ENCODE results near the gene GLO1.

Gene GLO1

DNA sequence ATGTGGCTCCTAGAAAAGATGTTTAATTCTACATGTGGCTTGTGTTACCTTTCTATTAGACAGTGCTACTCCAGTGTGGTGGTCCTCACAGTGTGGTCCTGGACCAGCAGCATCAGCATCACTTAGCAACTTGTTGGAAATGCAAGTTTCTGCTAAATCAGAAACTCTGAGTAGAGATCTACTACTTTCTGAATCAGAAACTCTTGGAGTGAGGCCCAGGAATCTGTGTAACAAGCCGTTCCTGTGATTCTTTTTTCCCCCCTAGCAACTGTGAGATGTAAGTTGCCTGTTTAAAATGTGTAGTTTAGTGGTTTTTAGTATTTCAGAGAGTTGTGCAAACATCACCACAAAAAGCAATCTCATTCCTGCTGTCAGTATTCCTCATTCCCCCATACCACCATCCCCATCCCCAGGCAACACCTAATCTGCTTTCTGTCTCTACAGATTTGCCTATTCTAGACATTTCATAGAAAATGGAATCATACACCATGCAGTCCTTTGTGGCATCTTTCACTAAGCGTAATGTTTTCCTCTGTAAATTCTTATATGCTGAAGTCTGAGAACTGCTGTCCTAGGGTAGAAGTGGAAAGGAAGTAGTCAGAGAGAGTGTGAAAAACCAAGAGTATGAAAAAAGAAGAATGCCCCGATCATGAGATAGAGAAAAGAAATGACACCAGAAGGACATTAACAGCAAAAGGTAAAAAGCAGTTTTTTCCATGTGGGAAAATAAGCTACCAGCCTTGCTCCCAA lies 44.4 kb downstream of the GLO1 start:
- DNase-seq = no peak

DNA sequence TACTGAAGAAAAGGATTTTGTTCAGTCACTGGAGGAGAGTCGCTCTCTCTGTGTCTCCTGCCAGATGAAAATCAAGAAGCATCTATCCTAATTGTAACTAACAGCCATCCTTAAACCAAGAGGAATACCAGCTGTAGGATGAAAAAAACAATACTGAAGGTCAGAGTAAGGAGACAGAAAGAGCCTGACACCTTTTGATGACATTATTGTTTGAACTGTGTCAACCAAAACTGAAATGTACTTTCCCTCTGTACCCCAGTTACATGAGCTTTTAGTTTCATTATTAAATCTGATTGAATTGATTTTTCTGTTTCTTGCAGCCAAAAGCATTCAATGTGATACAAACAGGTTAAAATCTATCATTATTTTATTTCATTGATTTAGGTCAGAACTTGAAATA lies 46.0 kb downstream of the GLO1 start:
- DNase-seq = no peak

DNA sequence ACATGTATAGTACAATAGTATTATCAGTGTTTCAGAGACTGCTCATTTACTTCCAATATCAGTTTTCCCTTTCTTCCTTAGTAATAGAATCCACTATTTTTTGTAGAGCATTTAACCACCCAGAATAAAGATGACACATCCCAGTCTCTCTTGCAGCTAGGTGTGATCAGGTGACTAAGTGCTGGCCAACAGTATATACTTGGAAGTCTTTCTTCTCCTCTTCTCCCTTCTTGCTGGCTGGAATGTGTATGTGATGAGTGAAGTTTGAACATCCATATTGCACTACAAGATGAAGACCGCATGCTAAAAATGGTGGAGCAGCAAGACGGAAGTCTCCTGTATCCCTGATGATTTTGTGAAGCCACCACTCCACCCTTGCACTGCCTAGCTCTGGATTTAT lies 48.7 kb downstream of the GLO1 start:
- DNase-seq = no peak

DNA sequence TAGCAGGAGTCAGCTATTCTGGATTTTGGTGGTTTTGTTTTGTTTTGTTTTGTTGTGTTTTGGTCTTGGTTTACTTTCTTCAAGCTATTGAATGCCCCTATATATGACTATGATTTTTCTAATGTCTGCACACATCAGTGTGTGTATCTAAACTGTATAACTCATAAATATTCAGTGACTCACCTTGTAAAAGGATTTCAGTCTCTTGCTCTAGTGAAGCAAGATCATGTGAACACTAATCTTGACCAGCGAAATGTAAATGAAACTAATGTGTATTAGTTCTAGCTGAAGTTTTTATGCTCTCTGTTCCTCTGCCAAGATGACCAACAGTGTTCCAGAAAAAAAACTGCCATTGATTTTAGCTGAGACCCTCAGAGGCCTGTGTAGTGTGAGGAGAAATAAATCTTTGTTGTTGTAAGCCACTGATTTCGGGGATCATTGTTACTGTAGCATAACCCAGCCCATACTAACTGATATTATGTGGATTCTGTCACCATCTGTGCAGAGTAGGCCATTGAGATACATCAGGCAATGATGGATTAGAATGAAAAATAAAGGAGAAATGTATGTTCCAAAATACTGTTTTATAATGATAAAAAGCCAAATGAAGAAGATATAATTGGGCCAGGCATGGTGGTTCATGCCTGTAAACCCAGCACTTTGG lies 51.7 kb downstream of the GLO1 start:
- DNase-seq = no peak

DNA sequence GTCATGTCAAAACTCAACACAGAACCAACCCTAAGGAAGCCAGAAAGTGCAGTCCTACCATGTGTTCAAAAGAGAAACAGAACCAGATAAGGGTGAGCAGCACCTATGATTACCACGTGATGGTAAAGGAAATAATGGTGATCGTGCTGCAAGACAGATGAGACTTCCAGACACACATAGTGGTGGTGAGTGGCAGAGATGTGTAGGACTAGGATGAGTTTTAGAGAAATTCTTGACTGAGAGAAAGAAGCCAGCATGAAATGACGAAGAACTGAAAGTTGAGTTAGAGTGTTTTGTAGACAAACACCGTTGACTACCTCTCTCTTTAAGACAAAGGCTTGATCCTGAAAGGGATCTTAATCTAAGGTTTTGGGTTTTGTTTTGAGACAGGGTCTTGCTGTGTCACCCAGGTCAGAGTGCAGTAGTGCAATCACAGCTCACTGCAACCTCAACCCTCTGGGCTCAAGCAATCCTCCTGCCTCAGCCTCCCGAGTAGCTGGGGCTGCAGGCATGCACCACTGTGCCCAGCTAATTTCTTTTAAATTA lies 52.7 kb downstream of the GLO1 start:
- DNase-seq = no peak

DNA sequence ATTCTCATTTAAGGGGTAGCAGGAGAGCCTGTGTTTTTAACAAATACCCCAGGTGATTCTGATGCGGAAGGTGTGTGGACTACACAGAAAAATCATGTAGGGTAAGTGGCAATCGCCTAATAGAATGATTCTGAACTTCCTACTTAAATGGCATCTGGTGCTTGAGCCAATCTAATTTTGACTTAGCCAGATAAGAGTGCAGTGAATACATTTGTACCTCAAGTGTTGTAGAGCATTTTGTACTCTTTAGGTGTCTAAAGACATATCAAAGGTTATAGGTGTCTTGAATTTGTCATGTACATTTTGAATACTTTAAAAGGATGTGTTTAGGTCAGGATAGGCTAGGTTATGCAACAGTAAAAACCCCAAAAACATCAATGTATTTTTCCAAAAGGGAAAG lies 53.2 kb downstream of the GLO1 start:
- DNase-seq = no peak

DNA sequence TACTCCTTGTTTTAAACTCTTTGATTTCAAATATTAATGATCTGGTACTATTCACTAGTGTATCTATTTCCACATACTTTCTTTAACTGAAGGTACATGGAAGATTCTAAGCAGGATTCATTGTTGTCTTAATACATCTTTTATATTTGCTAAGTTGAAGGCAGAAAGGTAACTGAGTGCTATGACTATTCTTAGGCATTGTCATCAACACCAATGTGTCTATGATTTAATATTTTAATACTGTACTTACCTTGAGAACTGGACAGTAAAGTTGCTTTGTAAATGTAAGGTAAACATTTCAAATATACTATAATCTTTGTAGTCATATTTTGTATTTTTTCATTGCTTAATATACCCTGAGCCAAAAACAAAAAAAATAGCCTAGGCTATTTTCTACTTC lies 54.3 kb downstream of the GLO1 start:
- no peak for DNase-seq

DNA sequence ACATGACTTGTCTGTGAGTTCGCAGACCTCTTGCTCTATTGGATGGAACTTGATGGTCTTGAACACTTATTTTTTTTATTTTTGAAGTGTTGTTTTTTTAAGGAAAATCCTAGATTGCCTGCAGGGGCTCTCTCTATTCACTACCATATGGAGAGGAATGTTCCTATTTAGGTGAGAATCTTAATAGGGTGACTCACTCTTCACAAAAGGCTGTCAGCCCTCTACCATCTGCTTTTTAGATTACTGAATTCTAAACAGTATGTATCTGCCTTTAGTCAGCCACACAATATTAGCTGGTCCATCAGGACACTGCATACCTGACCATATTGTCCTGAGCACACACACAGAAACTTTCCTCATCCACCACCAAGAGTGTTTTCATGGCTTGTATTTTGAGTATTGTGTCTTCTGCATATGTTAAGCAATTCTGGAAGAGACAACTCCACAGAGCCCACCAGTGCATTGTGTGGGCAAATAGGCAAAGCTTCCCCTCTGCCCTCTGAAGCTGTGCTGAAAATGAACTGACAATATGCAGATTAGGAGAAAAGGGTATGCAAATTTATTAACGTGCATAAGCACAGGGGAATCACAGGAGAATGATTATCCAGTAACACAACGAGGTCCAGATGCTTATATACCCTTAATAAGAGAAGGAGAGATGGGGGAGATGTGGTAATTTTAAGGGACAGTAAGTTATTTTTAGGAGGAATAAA lies 56.6 kb downstream of the GLO1 start:
- no peak for DNase-seq

DNA sequence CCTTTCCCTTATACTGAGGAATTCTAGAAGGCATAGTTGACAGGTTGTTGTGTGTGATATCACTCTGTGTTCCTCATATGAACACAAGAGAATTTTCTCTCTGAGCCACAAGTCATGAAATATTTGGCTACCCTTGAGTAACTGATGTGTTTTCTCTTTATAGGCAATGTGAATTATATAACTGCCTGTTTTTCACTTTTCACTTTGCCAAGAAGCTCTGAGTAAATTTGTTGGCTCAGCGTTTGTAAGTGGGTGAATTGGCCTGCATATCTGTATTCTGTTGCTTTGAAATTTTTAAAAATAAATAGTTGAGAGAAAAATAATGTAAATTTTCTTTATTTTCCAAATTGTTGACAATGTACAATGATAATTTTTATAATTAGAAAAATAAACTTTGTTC lies 58.0 kb downstream of the GLO1 start:
- no peak for DNase-seq

DNA sequence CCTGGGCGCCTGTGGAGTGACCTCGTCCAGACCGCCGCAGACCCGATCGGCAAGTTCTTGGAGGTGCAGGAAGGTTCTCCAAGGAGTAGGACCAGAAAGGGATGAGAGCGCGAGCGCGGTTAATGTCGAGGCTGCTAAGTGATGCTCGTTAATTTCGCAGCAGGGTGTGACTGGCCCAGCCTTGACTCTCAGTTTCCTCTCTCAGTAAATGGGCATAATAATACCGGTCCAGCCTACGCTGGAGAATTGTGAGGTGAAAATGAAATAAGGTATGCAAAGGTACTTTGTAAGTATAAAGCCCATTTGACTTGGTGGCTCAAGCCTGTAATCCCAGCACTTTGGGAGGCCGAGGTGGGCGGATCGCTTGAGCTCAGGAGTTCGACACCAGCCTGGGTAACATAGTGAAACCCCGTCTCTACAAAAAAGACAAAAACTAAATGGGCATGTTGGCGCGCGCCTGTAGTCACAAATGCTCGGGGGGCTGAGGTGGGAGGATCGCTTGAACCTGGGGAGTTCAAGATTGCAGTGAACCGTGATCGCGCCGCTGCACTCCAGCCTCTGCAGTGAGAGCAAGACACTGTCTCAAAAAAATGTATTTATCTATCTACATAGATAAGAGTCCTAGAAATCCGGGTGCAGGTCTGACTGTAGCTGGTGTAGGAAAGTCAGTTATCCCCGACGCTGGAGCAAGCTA lies 62.6 kb downstream of the GLO1 start:
- no peak for DNase-seq

DNA sequence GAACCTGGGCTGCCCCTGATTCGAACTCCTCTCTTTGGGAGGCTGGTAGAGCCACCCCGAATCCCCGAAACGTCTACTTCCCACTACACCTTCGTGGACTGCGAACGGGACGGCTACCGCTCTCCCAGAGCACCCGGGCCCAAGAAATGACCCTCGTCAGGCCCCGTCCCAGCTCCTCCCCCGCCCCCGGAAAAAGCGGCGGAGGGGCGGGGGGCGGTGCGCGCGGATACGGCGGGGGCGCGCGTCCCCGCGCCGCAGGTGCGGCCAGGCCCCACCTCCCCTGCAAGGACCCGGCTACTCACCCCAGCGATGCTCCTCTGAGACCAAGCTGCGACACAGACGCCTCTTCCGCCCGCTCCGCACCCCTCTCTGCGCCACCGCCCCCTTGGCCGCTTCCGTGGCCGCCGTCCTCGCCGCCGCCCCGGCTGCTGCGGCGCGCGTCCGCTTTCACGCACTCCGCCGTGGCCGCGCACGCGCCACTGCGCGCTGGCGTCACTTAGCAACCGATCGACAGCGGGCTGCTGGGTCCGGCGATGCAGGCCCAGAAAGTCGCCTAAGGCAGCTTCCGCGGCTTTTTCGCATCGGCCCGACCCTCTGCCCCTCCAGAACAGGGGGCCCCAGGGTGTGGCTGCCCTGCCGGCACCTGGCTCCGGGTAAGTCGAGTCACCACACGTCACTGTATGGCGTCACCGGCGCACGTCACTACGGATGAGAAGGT lies 63.3 kb downstream of the GLO1 start, which contains the start of gene BTBD9:
Gene BTBD9, minus strand, starts transcription at position 432 of the 718 bp plus-strand sequence.
- DNase-seq = peak; percentile 71 to 76

DNA sequence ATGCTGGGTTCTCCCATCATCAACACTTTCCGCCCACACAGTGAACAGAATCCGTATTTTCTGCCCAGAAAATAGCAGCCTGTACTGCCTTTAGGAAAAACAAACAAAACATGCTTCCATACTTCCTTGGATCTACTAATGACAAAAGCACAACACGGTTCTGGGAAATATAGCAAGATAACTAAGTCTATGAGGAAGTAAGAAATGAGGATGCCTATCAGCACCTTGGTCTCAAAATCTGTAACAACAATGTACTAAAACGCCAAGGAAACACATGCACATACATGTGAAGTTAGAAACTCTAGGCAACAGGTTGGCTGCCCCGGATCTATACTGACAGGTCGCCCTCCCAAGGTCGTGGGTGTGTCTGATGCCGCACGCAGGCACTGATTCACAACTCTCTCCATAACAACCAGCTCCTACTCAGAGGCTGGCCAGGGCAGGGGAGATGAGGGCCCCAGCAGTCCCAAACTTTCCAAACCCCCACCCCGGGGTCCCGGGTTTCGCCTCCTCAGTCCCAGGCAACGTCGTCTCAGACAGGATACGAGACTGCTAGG lies 63.9 kb downstream of the GLO1 start:
- peak; percentile 54 to 74 for DNase-seq

DNA sequence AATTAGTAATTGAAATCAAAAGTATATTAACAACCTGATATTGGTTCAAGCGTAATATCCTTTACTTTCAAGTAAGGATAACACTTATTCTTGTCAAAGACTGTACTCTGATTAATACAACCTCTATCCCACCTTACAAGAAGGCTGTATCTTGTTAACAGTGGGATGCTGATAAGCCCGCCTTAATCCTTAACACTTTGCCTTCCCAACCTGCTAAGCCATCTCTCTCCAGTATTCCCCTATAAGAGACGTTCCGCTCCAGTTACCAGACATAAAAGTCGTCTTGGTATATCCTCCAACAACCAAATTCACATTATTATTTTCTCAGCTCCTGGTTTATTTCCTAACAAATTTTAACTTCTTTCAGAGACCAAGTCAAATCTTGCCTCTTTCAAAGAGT lies 65.2 kb downstream of the GLO1 start:
- DNase-seq = no peak

DNA sequence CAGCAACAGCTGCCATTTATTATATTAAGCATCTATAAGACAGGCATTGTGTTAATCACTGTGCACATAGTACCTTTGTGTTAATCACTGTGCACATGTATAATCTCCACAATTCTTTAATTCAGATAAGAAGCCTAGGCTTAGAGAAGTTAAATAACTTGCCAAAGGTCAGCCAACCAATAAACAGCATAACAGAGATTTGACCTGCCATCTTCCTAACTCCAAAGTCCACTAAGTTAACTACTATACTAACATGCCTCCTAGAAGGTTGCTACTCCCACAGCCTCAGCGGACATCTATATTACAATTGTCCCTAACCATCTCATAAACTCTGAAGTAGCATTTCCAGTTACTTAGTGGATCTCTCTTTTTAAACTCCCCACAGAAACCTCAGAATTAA lies 66.9 kb downstream of the GLO1 start:
- no peak for DNase-seq

DNA sequence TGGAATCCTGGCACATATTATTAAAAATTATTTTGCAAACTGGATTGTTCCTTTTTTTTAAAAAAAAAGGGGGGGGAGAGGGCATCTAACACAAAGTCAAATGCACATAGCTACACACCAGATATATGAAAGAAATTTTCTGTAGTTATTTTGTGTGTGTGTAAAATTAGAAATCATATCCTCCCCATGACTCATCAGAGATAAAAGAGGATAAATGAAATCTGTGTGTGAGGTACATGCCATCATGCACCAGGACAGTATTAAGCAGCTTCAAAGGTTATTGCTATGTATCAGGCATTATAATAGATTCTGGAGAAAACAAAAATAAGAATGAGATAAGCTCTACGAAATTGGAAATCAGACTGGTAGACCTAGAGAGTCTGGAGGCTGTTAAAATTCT lies 68.4 kb downstream of the GLO1 start:
- DNase-seq = no peak

DNA sequence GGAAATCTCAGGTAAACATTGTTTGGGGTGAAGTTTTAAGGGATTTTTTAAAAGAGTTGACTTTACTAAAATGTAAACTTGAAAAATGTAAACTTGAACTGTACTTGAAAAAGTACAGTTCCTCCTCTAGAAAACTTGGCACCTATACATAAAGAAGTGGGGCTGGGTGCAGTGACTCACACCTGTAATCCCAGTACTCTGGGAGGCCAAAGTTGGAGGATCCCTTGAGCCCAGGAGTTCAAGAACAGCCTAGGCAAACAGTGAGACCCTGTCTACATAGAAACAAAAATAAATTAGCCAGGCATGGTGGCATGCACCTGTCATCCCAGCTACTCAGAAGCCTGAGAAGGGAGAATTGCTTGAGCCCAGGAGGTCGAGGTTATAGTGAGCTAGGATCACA lies 70.5 kb downstream of the GLO1 start:
- DNase-seq = no peak

DNA sequence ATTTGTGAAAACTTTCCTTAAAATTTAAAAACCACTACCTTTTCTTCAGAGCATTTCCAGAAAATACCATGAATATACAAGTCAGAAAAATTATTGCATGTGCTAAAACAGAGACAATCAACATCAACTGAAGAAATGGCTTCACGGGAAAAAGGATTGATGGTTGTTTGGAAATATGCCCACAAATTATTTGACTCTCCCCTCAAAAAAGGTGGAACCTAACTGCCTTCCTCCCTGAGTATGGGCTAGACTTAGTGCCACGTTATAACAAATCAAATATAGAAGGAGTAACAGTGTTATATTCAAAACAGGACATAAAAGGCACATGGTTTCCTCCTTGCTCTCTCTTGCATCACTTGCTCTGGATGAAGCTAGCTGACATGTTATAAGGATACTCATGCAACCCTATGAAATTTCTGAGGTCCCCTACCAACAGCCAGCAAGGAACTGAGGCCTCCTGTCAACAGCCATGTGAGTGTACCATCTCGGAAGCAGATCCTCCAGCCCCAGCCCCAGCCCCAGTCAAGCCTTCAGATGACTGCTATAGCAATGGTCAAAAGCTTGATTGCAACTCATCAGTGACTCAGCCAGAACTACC lies 71.7 kb downstream of the GLO1 start:
- no peak for DNase-seq
